WTC11 (cell line): ENCODE results near the gene C19orf53. TPM values are rescaled to one million over a fixed set of nuclear protein-coding genes. Genes with fewer than 3 reads are reported as not detected.

Source experiments
- ATAC-seq: fragments of 200-7000 bp; cut with Tn5 transposase; 2 replicates; pipeline ENCODE4 v1.10.0; 2021; ENCODE audit warnings: mild to moderate bottlenecking, moderate library complexity
- Bru-seq: library from RNA; stranded (reverse); fragments of 400-500 nt; gene quantifications from one replicate; lab custom pipeline; 2021; lab: Mats Ljungman, UMichigan
- CTCF ChIA-PET: fragments of 300-600 bp; sonication (Branson Sonifier 250); formaldehyde crosslinking; loops from one replicate; lab custom pipeline; 2021; ENCODE audit warnings: antibody characterized with exemption; lab: Charles Lee
- POLR2A ChIA-PET: fragments of 350-600 bp; sonication (Branson Sonifier 250); formaldehyde crosslinking; loops from one replicate; lab custom pipeline; 2021; ENCODE audit warnings: antibody characterized with exemption; lab: Charles Lee
- DNase-seq: peaks from one replicate; pipeline ENCODE4 v3.0.0; 2021; ENCODE audit warnings: low spot score
- H3K27ac Mint-ChIP-seq: 2 replicates; pipeline ENCODE4 v1.8.0; 2021; ENCODE audit warnings: mixed read lengths
- H3K27me3 Mint-ChIP-seq: 2 replicates; pipeline ENCODE4 v1.8.0; 2021; ENCODE audit warnings: low read depth, mild to moderate bottlenecking, moderate library complexity, mixed read lengths
- H3K36me3 Mint-ChIP-seq: 2 replicates; pipeline ENCODE4 v1.8.0; 2021; ENCODE audit warnings: mixed read lengths
- H3K4me1 Mint-ChIP-seq: 2 replicates; pipeline ENCODE4 v1.8.0; 2022; ENCODE audit warnings: mixed read lengths
- H3K4me3 Mint-ChIP-seq: 2 replicates; pipeline ENCODE4 v1.8.0; 2021; ENCODE audit warnings: mild to moderate bottlenecking, moderate library complexity, mixed read lengths
- H3K9me3 Mint-ChIP-seq: 2 replicates; pipeline ENCODE4 v1.8.0; 2021; ENCODE audit warnings: mixed read lengths
- ETV6 ChIP-seq: sonication (generic); formaldehyde crosslinking; IDR thresholded peaks from 2 replicates; pipeline ENCODE4 v1.8.1; 2022; ENCODE audit warnings: mild to moderate bottlenecking, missing genetic modification reagents
- HMGA2 ChIP-seq: fragments of 250-450 bp; sonication (Bioruptor Pico); IDR thresholded peaks from 2 replicates; pipeline ENCODE4 v1.4.0; 2021; ENCODE audit warnings: mild to moderate bottlenecking, moderate library complexity
- NFATC4 ChIP-seq: fragments of 250-450 bp; sonication (Bioruptor Pico); IDR thresholded peaks from 2 replicates; pipeline ENCODE4 v1.9.0; 2021; ENCODE audit warnings: mild to moderate bottlenecking
- NR3C1 ChIP-seq: sonication (generic); formaldehyde crosslinking; conservative IDR thresholded peaks from 2 replicates; pipeline ENCODE4 v1.8.1; 2023; ENCODE audit warnings: low read depth, mild to moderate bottlenecking, missing genetic modification reagents
- OVOL2 ChIP-seq: fragments of 250-450 bp; sonication (Bioruptor Pico); IDR thresholded peaks from 2 replicates; pipeline ENCODE4 v1.9.0; 2021; ENCODE audit warnings: mild to moderate bottlenecking, borderline replicate concordance
- PRRX2 ChIP-seq: fragments of 250-450 bp; sonication (Bioruptor Pico); IDR thresholded peaks from 2 replicates; pipeline ENCODE4 v1.8.0; 2021; ENCODE audit warnings: mild to moderate bottlenecking
- SOX15 ChIP-seq: fragments of 250-450 bp; sonication (Bioruptor Pico); IDR thresholded peaks from 2 replicates; pipeline ENCODE4 v1.9.0; 2021; ENCODE audit warnings: mild to moderate bottlenecking
- TEAD4 ChIP-seq: sonication (generic); formaldehyde crosslinking; IDR thresholded peaks from 2 replicates; pipeline ENCODE4 v1.8.0; 2022; ENCODE audit warnings: mild to moderate bottlenecking, missing genetic modification reagents
- ZNF121 ChIP-seq: sonication (generic); formaldehyde crosslinking; IDR thresholded peaks from 2 replicates; pipeline ENCODE4 v1.8.0; 2023; ENCODE audit warnings: missing genetic modification reagents
- long read RNA-seq, 3 experiments: library from RNA in 1 of 3; library from capped mRNA in 1 of 3; library from polyadenylated mRNA in 1 of 3; unstranded in 2 of 3; stranded (forward) in 1 of 3; transcript quantifications; one replicate each; pipeline ENCODE4 v2.0.0, GENCODE V29; 2021
- total RNA-seq: library from RNA; stranded (reverse); gene quantifications from 3 replicates; pipeline ENCODE4 v1.2.3, GENCODE V29; 2021
- TF ChIP-seq, protein P1 (sequence below): sonication (generic); formaldehyde crosslinking; IDR thresholded peaks from 2 replicates; pipeline ENCODE4 v1.8.1; 2023; ENCODE audit warnings: mild to moderate bottlenecking, missing genetic modification reagents, borderline replicate concordance
- TF ChIP-seq, protein P2 (sequence below): fragments of 250-450 bp; sonication (Bioruptor Pico); IDR thresholded peaks from 2 replicates; pipeline ENCODE4 v1.9.0; 2021; ENCODE audit warnings: mild to moderate bottlenecking
- TF ChIP-seq, protein P3 (sequence below): fragments of 250-450 bp; sonication (Bioruptor Pico); IDR thresholded peaks from 2 replicates; pipeline ENCODE4 v1.9.0; 2021; ENCODE audit warnings: mild to moderate bottlenecking
- TF ChIP-seq, protein P4 (sequence below): fragments of 250-450 bp; sonication (Bioruptor Pico); IDR thresholded peaks from 2 replicates; pipeline ENCODE4 v1.9.0; 2021; ENCODE audit warnings: moderate library complexity, mild to moderate bottlenecking, inconsistent platforms, borderline replicate concordance
- TF ChIP-seq, protein P5 (sequence below): sonication (generic); formaldehyde crosslinking; IDR thresholded peaks from 2 replicates; pipeline ENCODE4 v1.8.0; 2023; ENCODE audit warnings: missing genetic modification reagents
- TF ChIP-seq, protein P6 (sequence below): sonication (generic); formaldehyde crosslinking; conservative IDR thresholded peaks from 2 replicates; pipeline ENCODE4 v1.8.1; 2022; ENCODE audit warnings: mild to moderate bottlenecking, missing genetic modification reagents
- TF ChIP-seq, protein P7 (sequence below): fragments of 200-600 bp; IDR thresholded peaks from 2 replicates; pipeline ENCODE4 v1.8.0; 2022; ENCODE audit warnings: antibody characterized with exemption
- TF ChIP-seq, protein P8 (sequence below): sonication (generic); formaldehyde crosslinking; IDR thresholded peaks from 2 replicates; pipeline ENCODE4 v1.8.1; 2022; ENCODE audit warnings: missing genetic modification reagents, borderline replicate concordance
- TF ChIP-seq, protein P9 (sequence below): sonication (generic); formaldehyde crosslinking; IDR thresholded peaks from 2 replicates; pipeline ENCODE4 v1.8.1; 2023; ENCODE audit warnings: mild to moderate bottlenecking, missing genetic modification reagents, moderate library complexity

C19orf53 gene
- total RNA-seq: 102 to 112 TPM (median 110 TPM) in 3 replicates
- Bru-seq, nascent RNA: percentile 88 among the genes with signal in this experiment
- long read RNA-seq, experiment 1, transcript C19orf53-202 (3 exons, 873 nt): major isoform, 212 of 221 reads
- long read RNA-seq, experiment 1, partial matches to known transcripts: 5 of 221 reads
- long read RNA-seq, experiment 1, other reads (novel, unspliced or antisense): 1 of 221 reads
- long read RNA-seq, experiment 2, transcript C19orf53-202 (3 exons, 873 nt): major isoform, 212 of 234 reads
- long read RNA-seq, experiment 2, partial matches to known transcripts: 9 of 234 reads
- long read RNA-seq, experiment 2, other reads (novel, unspliced or antisense): 5 of 234 reads
- long read RNA-seq, experiment 3, transcript C19orf53-202 (3 exons, 873 nt): major isoform, 41 of 43 reads
- long read RNA-seq, experiment 3, partial matches to known transcripts: 0 of 43 reads
- long read RNA-seq, experiment 3, other reads (novel, unspliced or antisense): 0 of 43 reads

DNA sequence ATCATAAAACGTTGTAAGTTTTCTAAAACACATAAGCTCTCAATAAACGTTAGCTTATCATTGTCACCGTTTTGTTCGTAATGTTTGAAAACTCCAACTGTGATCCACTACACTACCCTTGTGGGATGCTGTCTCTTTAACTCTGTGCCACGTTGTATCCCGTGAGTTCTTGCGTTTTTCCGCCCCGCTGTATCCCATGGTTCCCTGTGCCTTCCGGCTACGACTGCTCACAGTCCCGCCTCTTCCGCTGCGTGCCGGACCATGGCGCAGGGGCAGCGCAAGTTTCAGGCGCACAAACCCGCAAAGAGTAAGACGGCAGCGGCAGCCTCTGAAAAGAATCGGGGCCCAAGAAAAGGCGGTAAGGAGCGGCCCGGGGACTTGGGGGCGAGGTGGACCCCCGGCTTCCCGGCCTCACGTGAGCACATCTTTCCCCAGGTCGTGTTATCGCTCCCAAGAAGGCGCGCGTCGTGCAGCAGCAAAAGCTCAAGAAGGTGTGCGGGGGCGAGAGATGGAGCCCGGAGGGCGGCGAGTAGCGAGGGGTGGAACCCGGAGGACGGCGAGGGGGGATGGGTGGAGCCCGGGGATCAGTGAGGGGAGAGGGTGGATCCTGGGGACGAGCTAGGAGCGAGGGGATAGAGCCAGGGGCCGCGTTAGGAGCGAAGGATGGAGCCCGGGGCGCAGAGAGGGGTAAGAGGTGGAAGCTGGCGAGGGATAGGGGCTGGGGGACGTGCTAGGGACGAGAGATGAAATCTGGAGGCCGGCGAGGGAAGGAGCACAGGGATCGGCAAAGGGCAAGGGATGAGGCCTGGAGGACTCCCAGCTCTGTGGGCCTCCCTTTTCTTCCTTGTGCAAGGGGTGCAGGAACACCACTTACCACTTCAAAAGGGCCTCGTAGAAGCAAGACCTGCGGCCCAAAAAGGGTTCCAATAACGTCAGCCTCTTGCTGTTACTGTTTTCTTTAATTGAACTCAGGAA, at the start of gene C19orf53:
C19orf53 (plus strand) TSS at position 240 of the 975 bp plus-strand sequence; CDS start at position 262, 22 bp downstream.
- Mint-ChIP-seq H3K4me1 (peaks cover 16% of the 10 kb centered on the region), H3K9me3 (no peaks in the 10 kb centered on the region), H3K27me3 (no peaks in the 10 kb centered on the region), H3K4me3 (peak within 1 kb of the TSS; percentile 99), H3K27ac (peak within 1 kb of the TSS; percentile 99), H3K36me3 (peaks cover 32% of the 10 kb centered on the region)
- DNase-seq (peak; percentile 86), ATAC-seq (peak; percentile 98)
- POLR2A ChIA-PET: interaction anchor here (0.6 to 2.0 kb wide), 8 partner anchors 10 to 356 kb away, joined by 3 to 7 read pairs (median 4); partner anchors contain the start of gene MRI1
- CTCF ChIA-PET: interaction anchor here (0.5 to 2.0 kb wide), 11 partner anchors 9 to 495 kb away, joined by 3 to 10 read pairs (median 3); partner anchors contain the start of gene MRI1
- TF ChIP-seq, protein P1, sequence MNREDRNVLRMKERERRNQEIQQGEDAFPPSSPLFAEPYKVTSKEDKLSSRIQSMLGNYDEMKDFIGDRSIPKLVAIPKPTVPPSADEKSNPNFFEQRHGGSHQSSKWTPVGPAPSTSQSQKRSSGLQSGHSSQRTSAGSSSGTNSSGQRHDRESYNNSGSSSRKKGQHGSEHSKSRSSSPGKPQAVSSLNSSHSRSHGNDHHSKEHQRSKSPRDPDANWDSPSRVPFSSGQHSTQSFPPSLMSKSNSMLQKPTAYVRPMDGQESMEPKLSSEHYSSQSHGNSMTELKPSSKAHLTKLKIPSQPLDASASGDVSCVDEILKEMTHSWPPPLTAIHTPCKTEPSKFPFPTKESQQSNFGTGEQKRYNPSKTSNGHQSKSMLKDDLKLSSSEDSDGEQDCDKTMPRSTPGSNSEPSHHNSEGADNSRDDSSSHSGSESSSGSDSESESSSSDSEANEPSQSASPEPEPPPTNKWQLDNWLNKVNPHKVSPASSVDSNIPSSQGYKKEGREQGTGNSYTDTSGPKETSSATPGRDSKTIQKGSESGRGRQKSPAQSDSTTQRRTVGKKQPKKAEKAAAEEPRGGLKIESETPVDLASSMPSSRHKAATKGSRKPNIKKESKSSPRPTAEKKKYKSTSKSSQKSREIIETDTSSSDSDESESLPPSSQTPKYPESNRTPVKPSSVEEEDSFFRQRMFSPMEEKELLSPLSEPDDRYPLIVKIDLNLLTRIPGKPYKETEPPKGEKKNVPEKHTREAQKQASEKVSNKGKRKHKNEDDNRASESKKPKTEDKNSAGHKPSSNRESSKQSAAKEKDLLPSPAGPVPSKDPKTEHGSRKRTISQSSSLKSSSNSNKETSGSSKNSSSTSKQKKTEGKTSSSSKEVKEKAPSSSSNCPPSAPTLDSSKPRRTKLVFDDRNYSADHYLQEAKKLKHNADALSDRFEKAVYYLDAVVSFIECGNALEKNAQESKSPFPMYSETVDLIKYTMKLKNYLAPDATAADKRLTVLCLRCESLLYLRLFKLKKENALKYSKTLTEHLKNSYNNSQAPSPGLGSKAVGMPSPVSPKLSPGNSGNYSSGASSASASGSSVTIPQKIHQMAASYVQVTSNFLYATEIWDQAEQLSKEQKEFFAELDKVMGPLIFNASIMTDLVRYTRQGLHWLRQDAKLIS: no peak
- TF ChIP-seq ETV6 (CRISPR knock-in tag): peak; percentile 79
- TF ChIP-seq SOX15: no peak
- 0 out of 2 replicates have a peak, but pooled peaks have one; percentile 60 for TF ChIP-seq PRRX2 (CRISPR knock-in tag)
- TF ChIP-seq, protein P2, sequence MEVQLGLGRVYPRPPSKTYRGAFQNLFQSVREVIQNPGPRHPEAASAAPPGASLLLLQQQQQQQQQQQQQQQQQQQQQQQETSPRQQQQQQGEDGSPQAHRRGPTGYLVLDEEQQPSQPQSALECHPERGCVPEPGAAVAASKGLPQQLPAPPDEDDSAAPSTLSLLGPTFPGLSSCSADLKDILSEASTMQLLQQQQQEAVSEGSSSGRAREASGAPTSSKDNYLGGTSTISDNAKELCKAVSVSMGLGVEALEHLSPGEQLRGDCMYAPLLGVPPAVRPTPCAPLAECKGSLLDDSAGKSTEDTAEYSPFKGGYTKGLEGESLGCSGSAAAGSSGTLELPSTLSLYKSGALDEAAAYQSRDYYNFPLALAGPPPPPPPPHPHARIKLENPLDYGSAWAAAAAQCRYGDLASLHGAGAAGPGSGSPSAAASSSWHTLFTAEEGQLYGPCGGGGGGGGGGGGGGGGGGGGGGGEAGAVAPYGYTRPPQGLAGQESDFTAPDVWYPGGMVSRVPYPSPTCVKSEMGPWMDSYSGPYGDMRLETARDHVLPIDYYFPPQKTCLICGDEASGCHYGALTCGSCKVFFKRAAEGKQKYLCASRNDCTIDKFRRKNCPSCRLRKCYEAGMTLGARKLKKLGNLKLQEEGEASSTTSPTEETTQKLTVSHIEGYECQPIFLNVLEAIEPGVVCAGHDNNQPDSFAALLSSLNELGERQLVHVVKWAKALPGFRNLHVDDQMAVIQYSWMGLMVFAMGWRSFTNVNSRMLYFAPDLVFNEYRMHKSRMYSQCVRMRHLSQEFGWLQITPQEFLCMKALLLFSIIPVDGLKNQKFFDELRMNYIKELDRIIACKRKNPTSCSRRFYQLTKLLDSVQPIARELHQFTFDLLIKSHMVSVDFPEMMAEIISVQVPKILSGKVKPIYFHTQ (CRISPR knock-in tag): no peak
- TF ChIP-seq, protein P3, sequence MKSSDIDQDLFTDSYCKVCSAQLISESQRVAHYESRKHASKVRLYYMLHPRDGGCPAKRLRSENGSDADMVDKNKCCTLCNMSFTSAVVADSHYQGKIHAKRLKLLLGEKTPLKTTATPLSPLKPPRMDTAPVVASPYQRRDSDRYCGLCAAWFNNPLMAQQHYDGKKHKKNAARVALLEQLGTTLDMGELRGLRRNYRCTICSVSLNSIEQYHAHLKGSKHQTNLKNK: 0 out of 2 replicates have a peak, but pooled peaks have one; percentile 57
- no peak for TF ChIP-seq OVOL2 (CRISPR knock-in tag)
- TF ChIP-seq ZNF121 (CRISPR knock-in tag): no peak
- TF ChIP-seq, protein P4, sequence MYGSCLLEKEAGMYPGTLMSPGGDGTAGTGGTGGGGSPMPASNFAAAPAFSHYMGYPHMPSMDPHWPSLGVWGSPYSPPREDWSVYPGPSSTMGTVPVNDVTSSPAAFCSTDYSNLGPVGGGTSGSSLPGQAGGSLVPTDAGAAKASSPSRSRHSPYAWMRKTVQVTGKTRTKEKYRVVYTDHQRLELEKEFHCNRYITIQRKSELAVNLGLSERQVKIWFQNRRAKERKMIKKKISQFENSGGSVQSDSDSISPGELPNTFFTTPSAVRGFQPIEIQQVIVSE (CRISPR knock-in tag): no peak
- no peak for TF ChIP-seq NR3C1 (CRISPR knock-in tag)
- TF ChIP-seq, protein P5, sequence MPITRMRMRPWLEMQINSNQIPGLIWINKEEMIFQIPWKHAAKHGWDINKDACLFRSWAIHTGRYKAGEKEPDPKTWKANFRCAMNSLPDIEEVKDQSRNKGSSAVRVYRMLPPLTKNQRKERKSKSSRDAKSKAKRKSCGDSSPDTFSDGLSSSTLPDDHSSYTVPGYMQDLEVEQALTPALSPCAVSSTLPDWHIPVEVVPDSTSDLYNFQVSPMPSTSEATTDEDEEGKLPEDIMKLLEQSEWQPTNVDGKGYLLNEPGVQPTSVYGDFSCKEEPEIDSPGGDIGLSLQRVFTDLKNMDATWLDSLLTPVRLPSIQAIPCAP (CRISPR knock-in tag): no peak
- TF ChIP-seq, protein P6, sequence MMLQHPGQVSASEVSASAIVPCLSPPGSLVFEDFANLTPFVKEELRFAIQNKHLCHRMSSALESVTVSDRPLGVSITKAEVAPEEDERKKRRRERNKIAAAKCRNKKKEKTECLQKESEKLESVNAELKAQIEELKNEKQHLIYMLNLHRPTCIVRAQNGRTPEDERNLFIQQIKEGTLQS (CRISPR knock-in tag): no peak
- 0 out of 2 replicates have a peak, but pooled peaks have one; percentile 40 for TF ChIP-seq TEAD4 (CRISPR knock-in tag)
- TF ChIP-seq NFATC4: 0 out of 2 replicates have a peak, but pooled peaks have one; percentile 37
- TF ChIP-seq HMGA2: no peak
- TF ChIP-seq, protein P7, sequence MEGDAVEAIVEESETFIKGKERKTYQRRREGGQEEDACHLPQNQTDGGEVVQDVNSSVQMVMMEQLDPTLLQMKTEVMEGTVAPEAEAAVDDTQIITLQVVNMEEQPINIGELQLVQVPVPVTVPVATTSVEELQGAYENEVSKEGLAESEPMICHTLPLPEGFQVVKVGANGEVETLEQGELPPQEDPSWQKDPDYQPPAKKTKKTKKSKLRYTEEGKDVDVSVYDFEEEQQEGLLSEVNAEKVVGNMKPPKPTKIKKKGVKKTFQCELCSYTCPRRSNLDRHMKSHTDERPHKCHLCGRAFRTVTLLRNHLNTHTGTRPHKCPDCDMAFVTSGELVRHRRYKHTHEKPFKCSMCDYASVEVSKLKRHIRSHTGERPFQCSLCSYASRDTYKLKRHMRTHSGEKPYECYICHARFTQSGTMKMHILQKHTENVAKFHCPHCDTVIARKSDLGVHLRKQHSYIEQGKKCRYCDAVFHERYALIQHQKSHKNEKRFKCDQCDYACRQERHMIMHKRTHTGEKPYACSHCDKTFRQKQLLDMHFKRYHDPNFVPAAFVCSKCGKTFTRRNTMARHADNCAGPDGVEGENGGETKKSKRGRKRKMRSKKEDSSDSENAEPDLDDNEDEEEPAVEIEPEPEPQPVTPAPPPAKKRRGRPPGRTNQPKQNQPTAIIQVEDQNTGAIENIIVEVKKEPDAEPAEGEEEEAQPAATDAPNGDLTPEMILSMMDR: no peak
- TF ChIP-seq, protein P8, sequence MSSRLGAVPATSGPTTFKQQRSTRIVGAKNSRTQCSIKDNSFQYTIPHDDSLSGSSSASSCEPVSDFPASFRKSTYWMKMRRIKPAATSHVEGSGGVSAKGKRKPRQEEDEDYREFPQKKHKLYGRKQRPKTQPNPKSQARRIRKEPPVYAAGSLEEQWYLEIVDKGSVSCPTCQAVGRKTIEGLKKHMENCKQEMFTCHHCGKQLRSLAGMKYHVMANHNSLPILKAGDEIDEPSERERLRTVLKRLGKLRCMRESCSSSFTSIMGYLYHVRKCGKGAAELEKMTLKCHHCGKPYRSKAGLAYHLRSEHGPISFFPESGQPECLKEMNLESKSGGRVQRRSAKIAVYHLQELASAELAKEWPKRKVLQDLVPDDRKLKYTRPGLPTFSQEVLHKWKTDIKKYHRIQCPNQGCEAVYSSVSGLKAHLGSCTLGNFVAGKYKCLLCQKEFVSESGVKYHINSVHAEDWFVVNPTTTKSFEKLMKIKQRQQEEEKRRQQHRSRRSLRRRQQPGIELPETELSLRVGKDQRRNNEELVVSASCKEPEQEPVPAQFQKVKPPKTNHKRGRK (CRISPR knock-in tag): no peak
- TF ChIP-seq, protein P9, sequence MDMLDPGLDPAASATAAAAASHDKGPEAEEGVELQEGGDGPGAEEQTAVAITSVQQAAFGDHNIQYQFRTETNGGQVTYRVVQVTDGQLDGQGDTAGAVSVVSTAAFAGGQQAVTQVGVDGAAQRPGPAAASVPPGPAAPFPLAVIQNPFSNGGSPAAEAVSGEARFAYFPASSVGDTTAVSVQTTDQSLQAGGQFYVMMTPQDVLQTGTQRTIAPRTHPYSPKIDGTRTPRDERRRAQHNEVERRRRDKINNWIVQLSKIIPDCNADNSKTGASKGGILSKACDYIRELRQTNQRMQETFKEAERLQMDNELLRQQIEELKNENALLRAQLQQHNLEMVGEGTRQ (CRISPR knock-in tag): peak; percentile 32; the same call in 1 of the 2 replicates
